Measurements from ENCODE around the gene HOXC4.
A peak's percentile ranks its signal among the peaks of the same experiment; 100 is the strongest.

The HOXC4 gene

DNA sequence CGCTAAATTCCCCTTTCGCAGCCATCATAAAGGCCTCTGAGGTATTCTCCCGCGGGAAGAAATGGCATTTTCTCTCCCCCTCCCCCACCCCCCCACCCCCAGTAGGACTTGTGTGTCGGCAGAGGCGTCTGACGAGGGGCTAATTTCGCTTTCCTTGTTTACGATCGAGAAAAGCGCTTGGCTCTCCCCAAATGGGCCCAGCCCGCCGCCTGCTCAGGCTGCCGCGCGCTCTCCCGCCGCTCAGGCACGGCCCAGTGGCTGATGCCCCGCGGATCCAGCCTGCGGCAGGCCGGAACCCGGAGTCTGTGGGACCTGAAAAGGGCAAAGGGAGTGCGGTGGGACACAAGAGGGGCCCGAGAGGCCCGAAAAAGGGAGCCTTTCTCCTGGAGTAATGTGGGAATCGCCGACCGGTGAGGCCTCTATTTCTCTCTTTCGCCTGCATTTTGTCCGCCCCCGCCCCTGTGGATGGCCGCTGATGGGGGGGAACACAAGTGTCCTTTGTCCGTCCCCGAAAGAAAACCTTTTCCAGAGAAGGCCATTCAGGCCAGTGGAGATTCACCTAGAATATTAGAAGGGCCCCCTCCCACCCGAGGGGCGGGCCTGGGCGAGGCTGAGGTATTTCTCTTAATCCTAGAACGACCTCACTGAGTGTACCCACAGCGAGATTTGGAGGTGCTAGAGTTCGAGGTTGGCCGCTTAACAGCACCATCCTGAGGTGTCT is 34.4 kb upstream of the HOXC4 start:
- TF ChIP-seq, protein P1, sequence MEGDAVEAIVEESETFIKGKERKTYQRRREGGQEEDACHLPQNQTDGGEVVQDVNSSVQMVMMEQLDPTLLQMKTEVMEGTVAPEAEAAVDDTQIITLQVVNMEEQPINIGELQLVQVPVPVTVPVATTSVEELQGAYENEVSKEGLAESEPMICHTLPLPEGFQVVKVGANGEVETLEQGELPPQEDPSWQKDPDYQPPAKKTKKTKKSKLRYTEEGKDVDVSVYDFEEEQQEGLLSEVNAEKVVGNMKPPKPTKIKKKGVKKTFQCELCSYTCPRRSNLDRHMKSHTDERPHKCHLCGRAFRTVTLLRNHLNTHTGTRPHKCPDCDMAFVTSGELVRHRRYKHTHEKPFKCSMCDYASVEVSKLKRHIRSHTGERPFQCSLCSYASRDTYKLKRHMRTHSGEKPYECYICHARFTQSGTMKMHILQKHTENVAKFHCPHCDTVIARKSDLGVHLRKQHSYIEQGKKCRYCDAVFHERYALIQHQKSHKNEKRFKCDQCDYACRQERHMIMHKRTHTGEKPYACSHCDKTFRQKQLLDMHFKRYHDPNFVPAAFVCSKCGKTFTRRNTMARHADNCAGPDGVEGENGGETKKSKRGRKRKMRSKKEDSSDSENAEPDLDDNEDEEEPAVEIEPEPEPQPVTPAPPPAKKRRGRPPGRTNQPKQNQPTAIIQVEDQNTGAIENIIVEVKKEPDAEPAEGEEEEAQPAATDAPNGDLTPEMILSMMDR (IDR thresholded peaks at IDR 0.05; ENCODE audit: borderline replicate concordance, control extremely low read depth, extremely low read depth, insufficient read depth, missing control alignments), result no peak
- no peak for DNase-seq (ENCODE audit: low spot score)
- in situ Hi-C loops (cut with MboI; ENCODE audit: low sequenced_read_pairs, unreplicated experiment), result no loop called here

DNA sequence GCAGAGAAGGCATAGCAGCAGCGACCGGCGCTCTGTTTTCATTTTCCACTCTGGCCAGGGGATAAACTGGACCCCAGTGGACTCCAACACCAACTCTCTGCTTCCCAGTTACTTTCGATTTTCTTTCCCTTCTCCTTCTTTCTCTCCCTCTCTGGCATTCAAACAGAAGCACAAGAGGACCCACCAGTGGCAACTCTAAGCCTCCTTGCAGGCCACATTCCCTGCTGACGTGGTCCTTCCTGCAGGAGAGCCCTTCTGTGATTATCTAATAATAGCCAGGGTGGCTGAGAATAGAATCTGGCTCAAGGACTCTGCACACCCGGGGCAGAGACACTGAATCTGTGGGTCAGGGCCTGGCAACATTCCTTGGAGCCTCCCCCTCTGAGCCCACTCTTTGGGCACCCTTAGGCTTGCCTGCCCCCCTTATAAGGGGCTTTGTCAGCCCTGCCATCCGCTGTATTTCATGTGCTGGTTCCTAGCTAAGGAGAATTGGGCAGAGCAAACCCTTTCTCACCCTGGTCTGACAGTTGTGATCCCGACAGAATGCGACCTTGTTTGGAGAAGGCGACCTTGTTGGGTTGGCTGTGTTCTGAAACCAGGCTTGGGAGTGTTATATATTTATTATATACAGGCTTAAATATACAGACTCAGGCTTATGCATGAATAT is 33.6 kb upstream of the HOXC4 start:
- in situ Hi-C loops (cut with MboI; ENCODE audit: low sequenced_read_pairs, unreplicated experiment), result loop anchor here (10.0 kb wide), 1 partner anchor 175 kb away; no protein-coding TSS in a partner anchor
- DNase-seq (ENCODE audit: low spot score), result no peak
- TF ChIP-seq, protein P1 (IDR thresholded peaks at IDR 0.05; ENCODE audit: borderline replicate concordance, control extremely low read depth, extremely low read depth, insufficient read depth, missing control alignments), result no peak

DNA sequence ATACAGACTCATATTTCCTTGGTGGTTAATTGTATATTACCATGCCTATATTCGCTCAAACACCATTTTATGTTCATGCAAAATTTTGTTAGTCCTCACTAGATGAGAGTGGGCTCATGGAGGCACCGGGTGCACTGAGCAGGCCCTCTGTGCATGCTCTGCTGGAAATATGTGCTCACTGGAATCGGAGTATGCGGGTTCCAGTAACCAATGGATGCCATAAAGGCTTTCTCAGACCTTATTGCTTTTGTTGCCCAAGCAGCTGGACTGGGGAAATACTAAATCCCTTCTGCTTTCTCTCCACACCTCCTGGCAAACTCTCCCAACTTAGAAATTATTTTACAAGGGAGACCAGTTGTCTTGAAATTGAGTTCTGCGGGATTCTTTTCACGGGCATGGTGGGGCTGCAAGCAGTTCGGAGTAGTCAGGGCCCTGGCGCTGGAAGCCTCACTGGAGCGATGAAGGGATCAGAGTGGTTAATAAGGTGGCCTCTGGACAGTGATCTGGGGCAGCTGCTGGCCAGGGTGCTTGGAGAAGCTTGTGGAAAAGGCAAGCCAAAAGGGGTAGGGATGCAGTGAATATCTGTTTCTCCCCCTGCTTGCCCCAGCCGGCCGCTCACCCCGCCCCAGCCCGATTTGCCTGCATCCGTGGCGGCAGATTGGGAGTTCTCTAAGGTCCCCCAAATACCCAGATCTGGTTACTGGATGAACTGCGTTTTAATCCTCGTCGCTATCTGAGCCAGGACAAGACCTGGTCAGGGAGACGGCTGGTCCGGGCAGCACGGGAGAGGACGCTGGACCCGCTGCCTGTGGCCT is 32.8 kb upstream of the HOXC4 start:
- TF ChIP-seq, protein P1 (IDR thresholded peaks at IDR 0.05; ENCODE audit: borderline replicate concordance, control extremely low read depth, extremely low read depth, insufficient read depth, missing control alignments), result no peak
- no peak for DNase-seq (ENCODE audit: low spot score)
- in situ Hi-C loops (cut with MboI; ENCODE audit: low sequenced_read_pairs, unreplicated experiment), result loop anchor here (10.0 kb wide), 1 partner anchor 174 kb away; no protein-coding TSS in a partner anchor

DNA sequence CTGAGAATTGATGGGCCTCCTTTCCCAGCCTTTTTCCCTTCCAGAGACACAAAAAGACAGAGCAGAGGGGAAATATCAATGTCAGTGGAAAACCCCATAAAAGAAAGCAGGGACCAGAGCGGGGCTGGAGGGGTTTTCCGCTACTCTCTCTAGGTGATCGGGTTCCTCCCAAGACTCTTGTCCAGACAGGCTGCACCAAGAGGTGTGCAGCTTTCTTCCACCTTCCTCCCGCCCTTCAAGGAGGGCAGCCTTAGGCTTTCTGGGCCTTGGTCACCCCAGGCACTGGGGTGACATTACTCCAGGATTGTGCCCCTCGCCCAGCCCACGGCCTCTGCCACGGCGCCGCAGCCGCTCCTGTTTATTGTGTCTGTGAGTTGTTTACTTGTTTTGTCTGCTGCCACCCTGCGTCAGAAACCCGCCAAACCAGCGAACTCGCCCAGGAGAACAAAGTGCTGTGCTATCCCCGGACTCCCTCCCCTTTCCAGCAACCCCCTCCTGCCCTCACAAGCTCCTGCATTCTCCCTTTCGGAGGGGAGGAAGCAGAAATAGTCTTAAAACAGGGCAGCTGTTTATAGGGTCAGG is 32.1 kb upstream of the HOXC4 start:
- peak; percentile 68 for DNase-seq (ENCODE audit: low spot score)
- in situ Hi-C loops (cut with MboI; ENCODE audit: low sequenced_read_pairs, unreplicated experiment), result loop anchor here (10.0 kb wide), 1 partner anchor 173 kb away; no protein-coding TSS in a partner anchor
- TF ChIP-seq, protein P1 (IDR thresholded peaks at IDR 0.05; ENCODE audit: borderline replicate concordance, control extremely low read depth, extremely low read depth, insufficient read depth, missing control alignments), result peak; percentile 46

DNA sequence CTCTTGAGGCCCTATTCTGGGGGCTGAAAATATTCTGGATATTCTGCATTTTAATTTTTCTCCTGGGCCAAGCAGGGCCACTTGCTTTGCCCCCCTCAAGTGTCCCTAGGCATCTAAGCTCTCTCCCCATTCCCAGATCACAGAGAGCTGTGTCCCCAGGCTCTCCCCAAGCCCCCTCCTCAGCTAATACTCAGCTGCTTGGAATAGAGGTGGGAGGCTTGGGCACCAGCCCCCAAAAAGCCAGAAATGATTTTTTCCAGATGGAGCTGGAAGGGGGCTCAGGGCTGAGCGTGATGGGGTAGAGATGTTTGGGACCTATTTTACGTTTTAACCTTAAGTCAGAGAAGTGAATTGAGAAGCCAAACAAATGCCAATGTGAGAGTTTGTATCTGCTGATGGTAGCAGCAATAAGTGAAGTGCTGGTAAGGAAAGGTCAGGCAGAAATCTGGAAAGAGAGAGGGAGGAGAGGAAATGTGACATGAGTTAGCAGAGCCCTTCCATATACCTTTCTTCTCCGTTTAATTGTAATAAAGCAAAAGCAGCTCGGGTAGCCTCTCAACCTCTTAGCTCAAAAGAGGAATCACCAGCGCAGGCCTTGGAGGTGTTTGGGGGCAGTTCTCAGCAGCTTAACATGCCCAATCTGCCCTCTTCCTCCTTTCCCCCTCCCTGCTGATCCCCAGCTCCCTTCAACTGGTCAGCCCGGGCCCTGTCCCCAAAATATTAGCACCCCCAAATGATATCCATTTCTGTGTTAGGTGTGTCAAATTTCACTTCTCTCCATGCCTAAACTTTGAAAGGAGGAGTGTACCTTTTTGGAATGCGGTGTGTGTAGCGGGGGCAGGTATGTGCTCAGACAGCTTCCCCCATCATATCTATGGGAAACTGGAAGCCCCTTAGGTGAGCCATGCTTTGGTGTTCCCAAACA is 30.4 kb upstream of the HOXC4 start:
- in situ Hi-C loops (cut with MboI; ENCODE audit: low sequenced_read_pairs, unreplicated experiment), result loop anchor here (10.0 kb wide), 1 partner anchor 172 kb away; no protein-coding TSS in a partner anchor
- DNase-seq (ENCODE audit: low spot score), result no peak
- TF ChIP-seq, protein P1 (IDR thresholded peaks at IDR 0.05; ENCODE audit: borderline replicate concordance, control extremely low read depth, extremely low read depth, insufficient read depth, missing control alignments), result no peak

Data from GM13976 (cell line).